ENCODE data around the gene GPR158. TPM values are rescaled to one million over a fixed set of nuclear protein-coding genes. Genes with fewer than 3 reads are reported as not detected.

The GPR158 gene
- total RNA-seq, result under 1 TPM in 1 of 4 donors, not detected in 3; 0.18 TPM

- Histone ChIP-seq H3K4me3 (peak within 1 kb of the TSS; percentile 52), H3K36me3 (no peaks in the 10 kb centered on the region), H3K9me3 (no peaks in the 10 kb centered on the region), H3K27me3 (peaks cover 62% of the 10 kb centered on the region), H3K4me1 (peaks cover 21% of the 10 kb centered on the region), H3K27ac (no peak within 1 kb of the TSS)
- TF ChIP-seq POLR2A (IDR thresholded peaks at IDR 0.05) (no peak), CTCF (IDR thresholded peaks at IDR 0.05) (no peak), EP300 (IDR thresholded peaks at IDR 0.05) (no peak), POLR2AphosphoS5 (IDR thresholded peaks at IDR 0.05) (no peak)
- 1% methylated on average over 36 of the region's 83 CpGs for WGBS
- peak; percentile 73 to 82 for DNase-seq (ENCODE audit: low spot score in 2 of 2)
Observed at GRCh38 chr10:25174461-25175230, at the start of gene GPR158. GPR158 (plus strand) TSS chr10:25175001; CDS start chr10:25175421, 420 bp downstream.

- Histone ChIP-seq H3K27ac (no peak overlapping the region), H3K9me3 (no peaks in the 10 kb centered on the region), H3K4me1 (no peaks in the 10 kb centered on the region), H3K27me3 (peaks cover 7% of the 10 kb centered on the region), H3K4me3 (no peak overlapping the region), H3K36me3 (no peaks in the 10 kb centered on the region)
- TF ChIP-seq POLR2AphosphoS5 (IDR thresholded peaks at IDR 0.05), result no peak
- TF ChIP-seq EP300 (IDR thresholded peaks at IDR 0.05), result no peak
- no peak for TF ChIP-seq POLR2A (IDR thresholded peaks at IDR 0.05)
- TF ChIP-seq CTCF (IDR thresholded peaks at IDR 0.05), result no peak
- WGBS, result 60% methylated on average over 2 of the region's 7 CpGs
- DNase-seq (ENCODE audit: low spot score in 2 of 2), result no peak
Observed at GRCh38 chr10:25125201-25125611, 49.6 kb upstream of the GPR158 start.

- no peak overlapping the region for H3K4me3 ChIP-seq
- DNase-seq (ENCODE audit: low spot score in 2 of 2), result no peak
- 69% methylated on average over 4 of the region's 4 CpGs for WGBS
- peaks cover 10% of the 10 kb centered on the region for H3K9me3 ChIP-seq
- no peaks in the 10 kb centered on the region for H3K36me3 ChIP-seq
- no peaks in the 10 kb centered on the region for H3K4me1 ChIP-seq
- H3K27me3 ChIP-seq, result peaks cover 7% of the 10 kb centered on the region
- no peak overlapping the region for H3K27ac ChIP-seq
- no peak for TF ChIP-seq POLR2AphosphoS5 (IDR thresholded peaks at IDR 0.05)
- TF ChIP-seq POLR2A (IDR thresholded peaks at IDR 0.05), result no peak
- no peak for TF ChIP-seq EP300 (IDR thresholded peaks at IDR 0.05)
- TF ChIP-seq CTCF (IDR thresholded peaks at IDR 0.05), result no peak
Observed at GRCh38 chr10:25129592-25129991, 45.2 kb upstream of the GPR158 start.

- no peak for DNase-seq (ENCODE audit: low spot score in 2 of 2)
- WGBS, result 83% methylated on average over 4 of the region's 4 CpGs
- TF ChIP-seq CTCF (IDR thresholded peaks at IDR 0.05) (no peak), EP300 (IDR thresholded peaks at IDR 0.05) (no peak), POLR2A (IDR thresholded peaks at IDR 0.05) (no peak), POLR2AphosphoS5 (IDR thresholded peaks at IDR 0.05) (no peak)
- H3K9me3 ChIP-seq, result peaks cover 10% of the 10 kb centered on the region
- no peaks in the 10 kb centered on the region for H3K27me3 ChIP-seq
- H3K4me1 ChIP-seq, result no peaks in the 10 kb centered on the region
- no peaks in the 10 kb centered on the region for H3K36me3 ChIP-seq
- no peak overlapping the region for H3K4me3 ChIP-seq
- no peak overlapping the region for H3K27ac ChIP-seq
Observed at GRCh38 chr10:25130906-25131305, 43.9 kb upstream of the GPR158 start.

GRCh38 chr10:25142116-25142864, 32.5 kb upstream of the GPR158 start:
- Histone ChIP-seq H3K4me3 (no peak overlapping the region), H3K4me1 (no peaks in the 10 kb centered on the region), H3K36me3 (no peaks in the 10 kb centered on the region), H3K27me3 (no peaks in the 10 kb centered on the region), H3K9me3 (no peaks in the 10 kb centered on the region), H3K27ac (no peak overlapping the region)
- no peak for DNase-seq (ENCODE audit: low spot score in 2 of 2)
- 67% methylated on average over 12 of the region's 12 CpGs for WGBS
- TF ChIP-seq POLR2AphosphoS5 (IDR thresholded peaks at IDR 0.05), result no peak
- TF ChIP-seq EP300 (IDR thresholded peaks at IDR 0.05), result no peak
- no peak for TF ChIP-seq CTCF (IDR thresholded peaks at IDR 0.05)
- no peak for TF ChIP-seq POLR2A (IDR thresholded peaks at IDR 0.05)
